ENCODE measurements around the gene SYP. TPM values are rescaled to one million over a fixed set of nuclear protein-coding genes. Genes with fewer than 3 reads are reported as not detected.
"Not testable (repeated sequence)": the region's sequence is repeated elsewhere in the genome, so short reads cannot be mapped to it uniquely, and the experiment has no call there.

The SYP gene
- total and polyA plus RNA-seq, 2 experiments from 2014 or later = 0.45 to 1.3 TPM

DNA sequence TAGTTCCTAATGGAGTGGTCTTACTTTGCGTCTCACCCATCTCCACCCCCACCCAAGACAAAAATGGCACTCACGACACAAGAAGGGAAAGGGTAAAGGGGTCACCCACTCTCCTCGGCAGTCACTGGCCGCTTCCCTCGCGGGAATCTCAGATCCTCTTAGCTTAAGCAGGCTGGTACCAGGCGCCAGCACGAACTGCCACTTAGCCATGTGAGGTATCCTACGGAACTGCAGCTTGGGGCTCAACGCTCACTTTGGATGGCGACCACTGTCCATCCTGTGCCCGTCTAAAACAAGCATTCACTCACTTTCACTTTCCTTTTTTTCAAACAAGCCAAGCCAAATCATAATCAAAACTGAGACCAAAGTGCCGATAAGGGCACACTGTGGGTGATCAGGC lies 52.1 kb downstream of the SYP start:
- Histone ChIP-seq H3K9me3 (ENCODE audit: low read depth) (no peaks in the 10 kb centered on the region), H3K36me3 (no peaks in the 10 kb centered on the region), H3K4me3 (no peak overlapping the region), H3K4me1 (ENCODE audit: low read depth) (no peaks in the 10 kb centered on the region), H3K27ac (no peak overlapping the region), H3K27me3 (no peaks in the 10 kb centered on the region)
- DNase-seq (ENCODE audit: low read depth in 1 of 2, low spot score in 1 of 2) = no peak
- TF ChIP-seq, protein P1, sequence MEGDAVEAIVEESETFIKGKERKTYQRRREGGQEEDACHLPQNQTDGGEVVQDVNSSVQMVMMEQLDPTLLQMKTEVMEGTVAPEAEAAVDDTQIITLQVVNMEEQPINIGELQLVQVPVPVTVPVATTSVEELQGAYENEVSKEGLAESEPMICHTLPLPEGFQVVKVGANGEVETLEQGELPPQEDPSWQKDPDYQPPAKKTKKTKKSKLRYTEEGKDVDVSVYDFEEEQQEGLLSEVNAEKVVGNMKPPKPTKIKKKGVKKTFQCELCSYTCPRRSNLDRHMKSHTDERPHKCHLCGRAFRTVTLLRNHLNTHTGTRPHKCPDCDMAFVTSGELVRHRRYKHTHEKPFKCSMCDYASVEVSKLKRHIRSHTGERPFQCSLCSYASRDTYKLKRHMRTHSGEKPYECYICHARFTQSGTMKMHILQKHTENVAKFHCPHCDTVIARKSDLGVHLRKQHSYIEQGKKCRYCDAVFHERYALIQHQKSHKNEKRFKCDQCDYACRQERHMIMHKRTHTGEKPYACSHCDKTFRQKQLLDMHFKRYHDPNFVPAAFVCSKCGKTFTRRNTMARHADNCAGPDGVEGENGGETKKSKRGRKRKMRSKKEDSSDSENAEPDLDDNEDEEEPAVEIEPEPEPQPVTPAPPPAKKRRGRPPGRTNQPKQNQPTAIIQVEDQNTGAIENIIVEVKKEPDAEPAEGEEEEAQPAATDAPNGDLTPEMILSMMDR (IDR thresholded peaks at IDR 0.05; ENCODE audit: low read depth, low read length) = no peak

DNA sequence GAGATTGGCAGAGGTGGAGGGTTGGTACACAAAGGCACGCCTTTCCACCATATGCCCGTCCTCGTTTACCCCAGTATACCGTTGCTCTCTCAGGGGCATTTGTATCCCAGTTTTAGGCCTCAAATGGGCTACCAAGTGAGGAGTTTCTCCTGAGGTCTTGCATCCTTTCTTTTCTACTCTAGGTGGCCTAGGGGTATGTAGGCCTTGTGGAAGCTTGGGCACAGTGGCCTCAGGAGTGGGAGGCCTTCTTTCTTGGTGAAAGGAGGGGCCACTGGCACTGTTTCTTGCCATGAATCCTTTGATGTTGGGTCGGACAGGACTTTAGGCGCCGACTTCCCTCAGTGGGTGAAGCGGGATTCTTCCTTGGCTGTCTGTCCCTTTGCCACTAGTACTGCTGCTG lies 52.7 kb downstream of the SYP start:
- TF ChIP-seq, protein P1 (IDR thresholded peaks at IDR 0.05; ENCODE audit: low read depth, low read length) = no peak
- Histone ChIP-seq H3K4me3 (no peak overlapping the region), H3K36me3 (no peaks in the 10 kb centered on the region), H3K27ac (no peak overlapping the region), H3K27me3 (no peaks in the 10 kb centered on the region), H3K4me1 (ENCODE audit: low read depth) (no peaks in the 10 kb centered on the region), H3K9me3 (ENCODE audit: low read depth) (no peaks in the 10 kb centered on the region)
- DNase-seq (ENCODE audit: low read depth in 1 of 2, low spot score in 1 of 2) = no peak

DNA sequence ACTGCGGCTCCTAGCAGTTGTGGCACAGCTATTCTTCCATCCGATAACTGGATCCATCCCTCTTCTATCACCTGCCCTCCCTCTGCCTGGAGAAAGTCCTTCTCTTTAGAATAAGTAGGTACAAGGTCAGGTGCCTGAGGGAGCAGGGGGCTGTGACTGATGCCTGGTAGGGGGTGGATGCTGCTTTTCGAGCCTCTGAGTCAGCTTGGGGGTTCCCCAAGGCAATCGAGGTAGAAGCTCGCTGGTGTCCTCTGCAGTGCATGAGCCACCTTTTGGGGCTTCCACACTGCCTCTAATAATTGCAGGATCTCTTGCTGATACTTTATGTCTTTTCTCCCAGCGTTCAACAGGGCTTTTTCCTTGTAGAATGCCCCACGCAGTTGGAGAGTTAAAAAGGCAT lies 56.8 kb downstream of the SYP start:
- not testable (repeated sequence) for DNase-seq (ENCODE audit: low read depth in 1 of 2, low spot score in 1 of 2); H3K27me3 ChIP-seq; H3K36me3 ChIP-seq; H3K27ac ChIP-seq; H3K4me3 ChIP-seq; H3K9me3 ChIP-seq (ENCODE audit: low read depth); H3K4me1 ChIP-seq (ENCODE audit: low read depth)

DNA sequence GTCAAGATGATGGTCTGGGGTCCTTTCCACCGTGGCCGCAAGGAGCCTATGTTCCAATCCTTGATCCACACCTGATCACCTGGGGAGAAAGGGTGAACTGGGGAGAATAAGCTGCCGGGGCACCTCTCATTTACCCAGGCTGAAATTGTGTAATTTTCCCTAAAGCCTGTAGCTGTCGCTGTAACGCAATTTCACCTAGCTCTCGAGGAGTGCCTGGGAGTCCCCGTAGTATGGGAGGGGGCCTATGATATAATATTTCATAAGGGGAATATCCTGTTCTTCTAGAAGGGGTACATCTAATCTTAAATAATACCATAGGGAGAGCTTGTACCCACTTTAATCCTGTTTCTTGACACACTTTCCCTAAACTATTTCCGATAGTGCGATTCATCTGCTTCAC lies 57.7 kb downstream of the SYP start:
- not testable (repeated sequence) for DNase-seq (ENCODE audit: low read depth in 1 of 2, low spot score in 1 of 2); H3K4me1 ChIP-seq (ENCODE audit: low read depth); H3K4me3 ChIP-seq; H3K36me3 ChIP-seq; H3K27ac ChIP-seq; H3K9me3 ChIP-seq (ENCODE audit: low read depth); H3K27me3 ChIP-seq
- TF ChIP-seq, protein P1 (IDR thresholded peaks at IDR 0.05; ENCODE audit: low read depth, low read length) = peak; percentile 42

DNA sequence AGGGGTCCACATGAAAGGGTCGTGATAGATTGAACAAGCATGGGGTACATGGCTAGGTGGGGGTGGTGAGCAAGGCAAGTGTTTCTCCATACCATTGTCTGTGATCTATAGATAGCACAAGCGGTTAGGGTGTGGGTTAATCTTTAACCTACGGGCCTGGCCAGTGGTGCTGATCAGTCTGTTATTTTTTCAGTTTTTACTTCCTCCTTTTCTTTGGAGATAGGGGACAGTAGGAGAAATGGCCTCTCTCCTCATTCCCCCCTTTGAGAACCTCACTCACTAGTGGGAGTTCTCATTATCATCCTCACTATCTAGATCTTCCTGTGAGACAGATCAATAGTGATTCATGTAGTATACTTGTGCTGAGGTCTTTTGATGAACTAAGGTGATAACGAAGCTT lies 60.3 kb downstream of the SYP start:
- DNase-seq (ENCODE audit: low read depth in 1 of 2, low spot score in 1 of 2) = no peak
- TF ChIP-seq, protein P1 (IDR thresholded peaks at IDR 0.05; ENCODE audit: low read depth, low read length) = no peak
- Histone ChIP-seq H3K4me1 (ENCODE audit: low read depth) (no peaks in the 10 kb centered on the region), H3K27me3 (no peaks in the 10 kb centered on the region), H3K9me3 (ENCODE audit: low read depth) (no peaks in the 10 kb centered on the region), H3K4me3 (no peak overlapping the region), H3K36me3 (no peaks in the 10 kb centered on the region), H3K27ac (no peak overlapping the region)

Other genes starting within 250 kb of the SYP start
- 40.2 and 56.6 TPM in 2 replicates for gene OTUD5, start 242.6 kb downstream of the SYP start, total RNA-seq
- 47.8 and 55.6 TPM in 2 replicates for gene OTUD5, start 242.6 kb downstream of the SYP start, polyA plus RNA-seq
- 1.1 and 2.6 TPM in 2 replicates for gene KCND1, start 228.3 kb downstream of the SYP start, total RNA-seq
- gene KCND1, start 228.3 kb downstream of the SYP start, polyA plus RNA-seq = 2.3 and 3.1 TPM in 2 replicates
- 34.7 and 67.3 TPM in 2 replicates for gene GRIPAP1, start 197.9 kb downstream of the SYP start, total RNA-seq
- 44.8 and 65.4 TPM in 2 replicates for gene GRIPAP1, start 197.9 kb downstream of the SYP start, polyA plus RNA-seq
- 30.0 and 55.0 TPM in 2 replicates for gene TFE3, start 156.8 kb downstream of the SYP start, total RNA-seq
- 32.1 and 40.9 TPM in 2 replicates for gene TFE3, start 156.8 kb downstream of the SYP start, polyA plus RNA-seq
- 6.2 and 7.8 TPM in 2 replicates for gene CCDC120, start 141.2 kb downstream of the SYP start, total RNA-seq
- 5.4 and 10.8 TPM in 2 replicates for gene CCDC120, start 141.2 kb downstream of the SYP start, polyA plus RNA-seq
- 22.9 and 30.3 TPM in 2 replicates for gene PRAF2, start 126.2 kb downstream of the SYP start, total RNA-seq
- 56.2 and 76.7 TPM in 2 replicates for gene PRAF2, start 126.2 kb downstream of the SYP start, polyA plus RNA-seq
- 51.4 and 54.6 TPM in 2 replicates for gene WDR45, start 120.3 kb downstream of the SYP start, total RNA-seq
- 58.6 and 62.3 TPM in 2 replicates for gene WDR45, start 120.3 kb downstream of the SYP start, polyA plus RNA-seq
- gene GPKOW, start 76.5 kb downstream of the SYP start, total RNA-seq = 37.3 and 38.4 TPM in 2 replicates
- gene GPKOW, start 76.5 kb downstream of the SYP start, polyA plus RNA-seq = 23.2 and 28.7 TPM in 2 replicates
- gene MAGIX, start 37.4 kb downstream of the SYP start, total RNA-seq = 2.0 and 6.8 TPM in 2 replicates
- 3.2 and 10.0 TPM in 2 replicates for gene MAGIX, start 37.4 kb downstream of the SYP start, polyA plus RNA-seq
- gene PLP2, start 28.3 kb downstream of the SYP start, total RNA-seq = 8.3 and 12.4 TPM in 2 replicates
- 34.6 and 41.2 TPM in 2 replicates for gene PLP2, start 28.3 kb downstream of the SYP start, polyA plus RNA-seq
- gene PRICKLE3, start 13.8 kb downstream of the SYP start, total RNA-seq = 10.5 and 16.5 TPM in 2 replicates
- 8.1 and 10.9 TPM in 2 replicates for gene PRICKLE3, start 13.8 kb downstream of the SYP start, polyA plus RNA-seq
- 0.45 and 1.0 TPM in 2 replicates for gene CACNA1F, start 33.1 kb upstream of the SYP start, total RNA-seq
- gene CACNA1F, start 33.1 kb upstream of the SYP start, polyA plus RNA-seq = 0.02 and 1.5 TPM in 2 replicates
- gene CCDC22, start 35.3 kb upstream of the SYP start, total RNA-seq = 18.3 and 21.2 TPM in 2 replicates
- 16.1 and 18.9 TPM in 2 replicates for gene CCDC22, start 35.3 kb upstream of the SYP start, polyA plus RNA-seq
- gene FOXP3, start 64.5 kb upstream of the SYP start, total RNA-seq = 0.07 and 0.18 TPM in 2 replicates
- 0.59 TPM in 1 of 2 replicates, not detected in the other for gene FOXP3, start 64.5 kb upstream of the SYP start, polyA plus RNA-seq
- gene PPP1R3F, start 69.6 kb upstream of the SYP start, total RNA-seq = 32.6 and 36.0 TPM in 2 replicates
- gene PPP1R3F, start 69.6 kb upstream of the SYP start, polyA plus RNA-seq = 24.4 and 28.3 TPM in 2 replicates
- gene GAGE10, start 103.5 kb upstream of the SYP start, total RNA-seq = not detected in 2 replicates
- gene GAGE10, start 103.5 kb upstream of the SYP start, polyA plus RNA-seq = 1.0 TPM in 1 of 2 replicates, not detected in the other
- gene GAGE12J, start 121.8 kb upstream of the SYP start, total RNA-seq = not detected in 2 replicates
- gene GAGE12J, start 121.8 kb upstream of the SYP start, polyA plus RNA-seq = not detected in 2 replicates
- not detected in 2 replicates for gene GAGE13, start 131.4 kb upstream of the SYP start, total RNA-seq
- gene GAGE13, start 131.4 kb upstream of the SYP start, polyA plus RNA-seq = 0.38 TPM in 1 of 2 replicates, not detected in the other